ENCODE data around the gene HSP90AB1.

The HSP90AB1 gene

DNA sequence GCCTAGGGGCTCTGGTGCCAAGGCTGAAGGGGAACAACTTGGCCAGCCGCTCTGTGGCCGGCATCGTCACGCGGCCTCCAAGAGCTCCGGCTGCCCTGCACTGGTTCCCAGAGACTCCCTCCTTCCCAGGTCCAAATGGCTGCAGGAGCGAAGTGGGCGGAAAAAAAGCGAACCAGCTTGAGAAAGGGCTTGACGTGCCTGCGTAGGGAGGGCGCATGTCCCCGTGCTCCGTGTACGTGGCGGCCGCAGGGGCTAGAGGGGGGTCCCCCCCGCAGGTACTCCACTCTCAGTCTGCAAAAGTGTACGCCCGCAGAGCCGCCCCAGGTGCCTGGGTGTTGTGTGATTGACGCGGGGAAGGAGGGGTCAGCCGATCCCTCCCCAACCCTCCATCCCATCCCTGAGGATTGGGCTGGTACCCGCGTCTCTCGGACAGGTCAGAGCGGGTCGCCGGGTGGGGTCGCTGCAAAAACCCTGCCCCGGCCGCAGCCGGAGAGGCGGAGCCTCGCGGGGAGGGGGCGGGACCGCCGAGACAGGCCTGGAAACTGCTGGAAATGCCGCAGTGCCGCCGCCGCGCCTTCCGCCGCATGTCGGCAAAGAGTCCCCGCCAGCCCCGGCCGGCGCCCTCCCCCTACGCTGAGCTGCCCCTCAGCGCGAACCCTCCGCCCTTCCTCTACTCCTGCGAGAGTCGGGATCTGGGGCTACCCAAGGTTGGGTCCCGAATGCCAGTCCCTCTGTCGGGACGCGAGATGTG lies 814 bp upstream of the HSP90AB1 start (continued):
- TF ChIP-seq, protein P1, sequence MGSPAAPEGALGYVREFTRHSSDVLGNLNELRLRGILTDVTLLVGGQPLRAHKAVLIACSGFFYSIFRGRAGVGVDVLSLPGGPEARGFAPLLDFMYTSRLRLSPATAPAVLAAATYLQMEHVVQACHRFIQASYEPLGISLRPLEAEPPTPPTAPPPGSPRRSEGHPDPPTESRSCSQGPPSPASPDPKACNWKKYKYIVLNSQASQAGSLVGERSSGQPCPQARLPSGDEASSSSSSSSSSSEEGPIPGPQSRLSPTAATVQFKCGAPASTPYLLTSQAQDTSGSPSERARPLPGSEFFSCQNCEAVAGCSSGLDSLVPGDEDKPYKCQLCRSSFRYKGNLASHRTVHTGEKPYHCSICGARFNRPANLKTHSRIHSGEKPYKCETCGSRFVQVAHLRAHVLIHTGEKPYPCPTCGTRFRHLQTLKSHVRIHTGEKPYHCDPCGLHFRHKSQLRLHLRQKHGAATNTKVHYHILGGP (tag by site-specific recombination; IDR thresholded peaks at IDR 0.05), result no peak
- peak; percentile 60 for TF ChIP-seq ZBTB8A (tag by site-specific recombination; IDR thresholded peaks at IDR 0.05)
- 0 out of 2 replicates have a peak, but pooled peaks have one; percentile 58 for TF ChIP-seq YY2 (tag by site-specific recombination; IDR thresholded peaks at IDR 0.05)
- TF ChIP-seq ZNF311 (tag by site-specific recombination; IDR thresholded peaks at IDR 0.05; ENCODE audit: borderline replicate concordance), result no peak
- TF ChIP-seq, protein P2, sequence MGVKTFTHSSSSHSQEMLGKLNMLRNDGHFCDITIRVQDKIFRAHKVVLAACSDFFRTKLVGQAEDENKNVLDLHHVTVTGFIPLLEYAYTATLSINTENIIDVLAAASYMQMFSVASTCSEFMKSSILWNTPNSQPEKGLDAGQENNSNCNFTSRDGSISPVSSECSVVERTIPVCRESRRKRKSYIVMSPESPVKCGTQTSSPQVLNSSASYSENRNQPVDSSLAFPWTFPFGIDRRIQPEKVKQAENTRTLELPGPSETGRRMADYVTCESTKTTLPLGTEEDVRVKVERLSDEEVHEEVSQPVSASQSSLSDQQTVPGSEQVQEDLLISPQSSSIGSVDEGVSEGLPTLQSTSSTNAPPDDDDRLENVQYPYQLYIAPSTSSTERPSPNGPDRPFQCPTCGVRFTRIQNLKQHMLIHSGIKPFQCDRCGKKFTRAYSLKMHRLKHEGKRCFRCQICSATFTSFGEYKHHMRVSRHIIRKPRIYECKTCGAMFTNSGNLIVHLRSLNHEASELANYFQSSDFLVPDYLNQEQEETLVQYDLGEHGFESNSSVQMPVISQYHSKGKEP (tag by site-specific recombination; IDR thresholded peaks at IDR 0.05), result peak; percentile 73
- TF ChIP-seq, protein P3, sequence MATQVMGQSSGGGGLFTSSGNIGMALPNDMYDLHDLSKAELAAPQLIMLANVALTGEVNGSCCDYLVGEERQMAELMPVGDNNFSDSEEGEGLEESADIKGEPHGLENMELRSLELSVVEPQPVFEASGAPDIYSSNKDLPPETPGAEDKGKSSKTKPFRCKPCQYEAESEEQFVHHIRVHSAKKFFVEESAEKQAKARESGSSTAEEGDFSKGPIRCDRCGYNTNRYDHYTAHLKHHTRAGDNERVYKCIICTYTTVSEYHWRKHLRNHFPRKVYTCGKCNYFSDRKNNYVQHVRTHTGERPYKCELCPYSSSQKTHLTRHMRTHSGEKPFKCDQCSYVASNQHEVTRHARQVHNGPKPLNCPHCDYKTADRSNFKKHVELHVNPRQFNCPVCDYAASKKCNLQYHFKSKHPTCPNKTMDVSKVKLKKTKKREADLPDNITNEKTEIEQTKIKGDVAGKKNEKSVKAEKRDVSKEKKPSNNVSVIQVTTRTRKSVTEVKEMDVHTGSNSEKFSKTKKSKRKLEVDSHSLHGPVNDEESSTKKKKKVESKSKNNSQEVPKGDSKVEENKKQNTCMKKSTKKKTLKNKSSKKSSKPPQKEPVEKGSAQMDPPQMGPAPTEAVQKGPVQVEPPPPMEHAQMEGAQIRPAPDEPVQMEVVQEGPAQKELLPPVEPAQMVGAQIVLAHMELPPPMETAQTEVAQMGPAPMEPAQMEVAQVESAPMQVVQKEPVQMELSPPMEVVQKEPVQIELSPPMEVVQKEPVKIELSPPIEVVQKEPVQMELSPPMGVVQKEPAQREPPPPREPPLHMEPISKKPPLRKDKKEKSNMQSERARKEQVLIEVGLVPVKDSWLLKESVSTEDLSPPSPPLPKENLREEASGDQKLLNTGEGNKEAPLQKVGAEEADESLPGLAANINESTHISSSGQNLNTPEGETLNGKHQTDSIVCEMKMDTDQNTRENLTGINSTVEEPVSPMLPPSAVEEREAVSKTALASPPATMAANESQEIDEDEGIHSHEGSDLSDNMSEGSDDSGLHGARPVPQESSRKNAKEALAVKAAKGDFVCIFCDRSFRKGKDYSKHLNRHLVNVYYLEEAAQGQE (tag by site-specific recombination; IDR thresholded peaks at IDR 0.05), result 0 out of 2 replicates have a peak, but pooled peaks have one; percentile 17
- TF ChIP-seq ZNF302 (tag by site-specific recombination; IDR thresholded peaks at IDR 0.05; ENCODE audit: low read depth), result no peak
- TF ChIP-seq KLF9 (tag by site-specific recombination; IDR thresholded peaks at IDR 0.05; ENCODE audit: low read depth), result peak; percentile 90
- no peak for TF ChIP-seq SALL2 (tag by site-specific recombination; IDR thresholded peaks at IDR 0.05; ENCODE audit: borderline replicate concordance)
- peak; percentile 71; the same call in 1 of the 2 replicates for TF ChIP-seq ZNF391 (tag by site-specific recombination; IDR thresholded peaks at IDR 0.05; ENCODE audit: borderline replicate concordance, low read depth)
- peak; percentile 64 for TF ChIP-seq GLIS1 (tag by site-specific recombination; IDR thresholded peaks at IDR 0.05)
- TF ChIP-seq, protein P4, sequence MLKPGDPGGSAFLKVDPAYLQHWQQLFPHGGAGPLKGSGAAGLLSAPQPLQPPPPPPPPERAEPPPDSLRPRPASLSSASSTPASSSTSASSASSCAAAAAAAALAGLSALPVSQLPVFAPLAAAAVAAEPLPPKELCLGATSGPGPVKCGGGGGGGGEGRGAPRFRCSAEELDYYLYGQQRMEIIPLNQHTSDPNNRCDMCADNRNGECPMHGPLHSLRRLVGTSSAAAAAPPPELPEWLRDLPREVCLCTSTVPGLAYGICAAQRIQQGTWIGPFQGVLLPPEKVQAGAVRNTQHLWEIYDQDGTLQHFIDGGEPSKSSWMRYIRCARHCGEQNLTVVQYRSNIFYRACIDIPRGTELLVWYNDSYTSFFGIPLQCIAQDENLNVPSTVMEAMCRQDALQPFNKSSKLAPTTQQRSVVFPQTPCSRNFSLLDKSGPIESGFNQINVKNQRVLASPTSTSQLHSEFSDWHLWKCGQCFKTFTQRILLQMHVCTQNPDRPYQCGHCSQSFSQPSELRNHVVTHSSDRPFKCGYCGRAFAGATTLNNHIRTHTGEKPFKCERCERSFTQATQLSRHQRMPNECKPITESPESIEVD (tag by site-specific recombination; IDR thresholded peaks at IDR 0.05), result peak; percentile 18; the same call in 1 of the 2 replicates
- TF ChIP-seq, protein P5, sequence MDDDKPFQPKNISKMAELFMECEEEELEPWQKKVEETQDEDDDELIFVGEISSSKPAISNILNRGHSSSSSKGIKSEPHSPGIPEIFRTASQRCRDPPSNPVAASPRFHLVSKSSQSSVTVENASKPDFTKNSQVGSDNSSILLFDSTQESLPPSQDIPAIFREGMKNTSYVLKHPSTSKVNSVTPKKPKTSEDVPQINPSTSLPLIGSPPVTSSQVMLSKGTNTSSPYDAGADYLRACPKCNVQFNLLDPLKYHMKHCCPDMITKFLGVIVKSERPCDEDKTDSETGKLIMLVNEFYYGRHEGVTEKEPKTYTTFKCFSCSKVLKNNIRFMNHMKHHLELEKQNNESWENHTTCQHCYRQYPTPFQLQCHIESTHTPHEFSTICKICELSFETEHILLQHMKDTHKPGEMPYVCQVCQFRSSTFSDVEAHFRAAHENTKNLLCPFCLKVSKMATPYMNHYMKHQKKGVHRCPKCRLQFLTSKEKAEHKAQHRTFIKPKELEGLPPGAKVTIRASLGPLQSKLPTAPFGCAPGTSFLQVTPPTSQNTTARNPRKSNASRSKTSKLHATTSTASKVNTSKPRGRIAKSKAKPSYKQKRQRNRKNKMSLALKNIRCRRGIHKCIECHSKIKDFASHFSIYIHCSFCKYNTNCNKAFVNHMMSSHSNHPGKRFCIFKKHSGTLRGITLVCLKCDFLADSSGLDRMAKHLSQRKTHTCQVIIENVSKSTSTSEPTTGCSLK (tag by site-specific recombination; IDR thresholded peaks at IDR 0.05), result no peak
- no peak for TF ChIP-seq ZNF138 (tag by site-specific recombination; IDR thresholded peaks at IDR 0.05; ENCODE audit: borderline replicate concordance)
- no peak for TF ChIP-seq ZNF23 (tag by site-specific recombination; IDR thresholded peaks at IDR 0.05; ENCODE audit: borderline replicate concordance)
- peak; percentile 47; the same call in 1 of the 2 replicates for TF ChIP-seq KLF1 (tag by site-specific recombination; IDR thresholded peaks at IDR 0.05)
- TF ChIP-seq ZNF785 (tag by site-specific recombination; IDR thresholded peaks at IDR 0.05), result peak; percentile 41; the same call in 1 of the 2 replicates
- no peak for TF ChIP-seq ZNF114 (tag by site-specific recombination; IDR thresholded peaks at IDR 0.05)
- TF ChIP-seq ZNF707 (tag by site-specific recombination; IDR thresholded peaks at IDR 0.05), result no peak
- TF ChIP-seq, protein P6, sequence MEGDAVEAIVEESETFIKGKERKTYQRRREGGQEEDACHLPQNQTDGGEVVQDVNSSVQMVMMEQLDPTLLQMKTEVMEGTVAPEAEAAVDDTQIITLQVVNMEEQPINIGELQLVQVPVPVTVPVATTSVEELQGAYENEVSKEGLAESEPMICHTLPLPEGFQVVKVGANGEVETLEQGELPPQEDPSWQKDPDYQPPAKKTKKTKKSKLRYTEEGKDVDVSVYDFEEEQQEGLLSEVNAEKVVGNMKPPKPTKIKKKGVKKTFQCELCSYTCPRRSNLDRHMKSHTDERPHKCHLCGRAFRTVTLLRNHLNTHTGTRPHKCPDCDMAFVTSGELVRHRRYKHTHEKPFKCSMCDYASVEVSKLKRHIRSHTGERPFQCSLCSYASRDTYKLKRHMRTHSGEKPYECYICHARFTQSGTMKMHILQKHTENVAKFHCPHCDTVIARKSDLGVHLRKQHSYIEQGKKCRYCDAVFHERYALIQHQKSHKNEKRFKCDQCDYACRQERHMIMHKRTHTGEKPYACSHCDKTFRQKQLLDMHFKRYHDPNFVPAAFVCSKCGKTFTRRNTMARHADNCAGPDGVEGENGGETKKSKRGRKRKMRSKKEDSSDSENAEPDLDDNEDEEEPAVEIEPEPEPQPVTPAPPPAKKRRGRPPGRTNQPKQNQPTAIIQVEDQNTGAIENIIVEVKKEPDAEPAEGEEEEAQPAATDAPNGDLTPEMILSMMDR (tag by site-specific recombination; IDR thresholded peaks at IDR 0.05), result peak; percentile 90
- TF ChIP-seq ZIC2 (tag by site-specific recombination; IDR thresholded peaks at IDR 0.05), result peak; percentile 90
- 0 out of 2 replicates have a peak, but pooled peaks have one; percentile 10 for TF ChIP-seq ZNF600 (tag by site-specific recombination; IDR thresholded peaks at IDR 0.05)
- TF ChIP-seq ZSCAN30 (tag by site-specific recombination; IDR thresholded peaks at IDR 0.05), result peak; percentile 80; the same call in 1 of the 2 replicates
- no peak for TF ChIP-seq ZNF157 (tag by site-specific recombination; IDR thresholded peaks at IDR 0.05)
- peak; percentile 83 for TF ChIP-seq ZXDB (tag by site-specific recombination; IDR thresholded peaks at IDR 0.05)
- TF ChIP-seq ZNF324 (tag by site-specific recombination; IDR thresholded peaks at IDR 0.05), result peak; percentile 93
- TF ChIP-seq ZNF24 (tag by site-specific recombination; IDR thresholded peaks at IDR 0.05), result peak; percentile 36; the same call in 1 of the 2 replicates
